ENCODE results near the gene CUEDC1.

Gene CUEDC1, protein sequence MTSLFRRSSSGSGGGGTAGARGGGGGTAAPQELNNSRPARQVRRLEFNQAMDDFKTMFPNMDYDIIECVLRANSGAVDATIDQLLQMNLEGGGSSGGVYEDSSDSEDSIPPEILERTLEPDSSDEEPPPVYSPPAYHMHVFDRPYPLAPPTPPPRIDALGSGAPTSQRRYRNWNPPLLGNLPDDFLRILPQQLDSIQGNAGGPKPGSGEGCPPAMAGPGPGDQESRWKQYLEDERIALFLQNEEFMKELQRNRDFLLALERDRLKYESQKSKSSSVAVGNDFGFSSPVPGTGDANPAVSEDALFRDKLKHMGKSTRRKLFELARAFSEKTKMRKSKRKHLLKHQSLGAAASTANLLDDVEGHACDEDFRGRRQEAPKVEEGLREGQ

DNA sequence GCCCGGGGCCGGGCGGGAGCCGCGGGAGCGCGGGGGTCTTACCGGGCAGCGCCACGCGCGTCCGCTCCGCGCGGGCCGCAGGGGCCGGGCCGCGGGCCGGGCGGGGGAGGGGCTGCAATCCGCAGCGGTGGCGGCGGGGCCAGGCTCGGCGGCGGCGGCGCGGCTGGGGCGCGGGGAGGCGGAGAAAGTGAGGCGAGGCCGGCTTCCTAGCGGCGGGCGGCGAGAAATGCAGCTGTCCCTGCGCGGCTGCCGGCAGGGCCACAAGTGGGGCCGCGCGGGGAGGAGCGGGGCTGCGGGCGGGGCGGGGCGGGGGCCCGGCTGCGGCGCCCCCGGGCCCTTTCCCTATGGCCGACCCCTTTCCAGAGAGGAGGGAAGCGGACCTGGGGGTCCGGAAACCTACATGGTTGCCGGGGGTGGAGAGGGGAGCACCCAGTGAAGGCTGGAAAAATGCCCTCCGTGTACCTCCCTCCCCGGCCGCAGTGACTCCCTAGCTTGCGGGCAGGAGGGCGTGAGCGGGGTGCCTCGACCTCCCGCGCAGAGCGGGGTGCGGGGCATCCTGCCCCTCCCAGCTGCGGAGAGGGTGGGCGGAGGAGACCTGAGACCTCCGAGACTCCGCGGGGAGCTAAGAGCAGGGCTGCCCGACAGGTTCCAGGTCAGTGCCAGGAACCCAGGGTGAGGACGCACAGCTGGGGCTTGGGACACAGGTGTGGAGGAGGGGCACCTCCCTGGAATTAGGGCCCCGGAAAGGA lies at the start of gene CUEDC1:
CUEDC1 (minus strand) TSS at position 230 of the 749 bp plus-strand sequence. CDS start 69,848 bp downstream, outside the sequence.
- peaks cover 8 to 48% (median 39%) of the 10 kb centered on the region in 5 donors for H3K4me1 ChIP-seq (ENCODE audit: control insufficient read depth in 5 of 5, insufficient read depth in 5 of 5, low read length in 5 of 5)
- peak within 1 kb of the TSS; percentile 87 for H3K27ac ChIP-seq (ENCODE audit: low read depth, low read length)
- H3K9me3 ChIP-seq (ENCODE audit: control insufficient read depth in 5 of 5, low read length in 5 of 5) = no peaks in the 10 kb centered on the region
- no peaks in the 10 kb centered on the region for H3K27me3 ChIP-seq (ENCODE audit: control insufficient read depth in 5 of 5, insufficient read depth in 4 of 5, low read length in 5 of 5)
- H3K9ac ChIP-seq (ENCODE audit: low read length in 5 of 5) = peak within 1 kb of the TSS; percentile 30 to 87 (median 79)
- H3K4me3 ChIP-seq (ENCODE audit: low read depth in 1 of 5, low read length in 5 of 5) = peak within 1 kb of the TSS; percentile 58 to 76 (median 67)
- H3K36me3 ChIP-seq (ENCODE audit: control insufficient read depth in 5 of 5, insufficient read depth in 5 of 5, low read length in 5 of 5) = no peaks in the 10 kb centered on the region

DNA sequence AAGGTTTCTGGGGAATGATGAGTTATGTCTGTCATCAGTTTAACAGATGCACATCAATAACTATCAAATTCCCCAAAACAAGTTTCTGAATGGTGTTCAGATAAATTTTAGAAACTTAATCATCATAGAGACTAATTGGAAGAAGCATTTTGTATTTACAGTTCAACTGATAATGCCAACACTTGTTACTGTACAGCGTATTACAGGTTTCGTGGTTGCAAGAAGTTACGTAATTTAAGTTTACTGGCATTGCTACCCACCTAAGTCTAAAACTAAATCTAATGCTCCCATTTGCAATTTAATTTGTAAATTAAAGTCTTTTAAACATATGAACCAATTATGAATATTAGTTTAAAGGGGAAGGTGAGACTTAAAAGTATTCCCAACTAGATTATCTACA lies 48.8 kb upstream of the CUEDC1 start:
- H3K36me3 ChIP-seq (ENCODE audit: control insufficient read depth in 5 of 5, insufficient read depth in 5 of 5, low read length in 5 of 5) = peaks cover 31 to 57% (median 45%) of the 10 kb centered on the region in 5 donors
- H3K27ac ChIP-seq (ENCODE audit: low read depth, low read length) = no peak overlapping the region
- no peak overlapping the region for H3K4me3 ChIP-seq (ENCODE audit: low read depth in 1 of 5, low read length in 5 of 5)
- H3K9ac ChIP-seq (ENCODE audit: low read length in 5 of 5) = no peak overlapping the region
- H3K27me3 ChIP-seq (ENCODE audit: control insufficient read depth in 5 of 5, insufficient read depth in 4 of 5, low read length in 5 of 5) = no peaks in the 10 kb centered on the region
- H3K4me1 ChIP-seq (ENCODE audit: control insufficient read depth in 5 of 5, insufficient read depth in 5 of 5, low read length in 5 of 5) = peaks cover 4 to 38% (median 33%) of the 10 kb centered on the region in 5 donors
- H3K9me3 ChIP-seq (ENCODE audit: control insufficient read depth in 5 of 5, low read length in 5 of 5) = no peaks in the 10 kb centered on the region

DNA sequence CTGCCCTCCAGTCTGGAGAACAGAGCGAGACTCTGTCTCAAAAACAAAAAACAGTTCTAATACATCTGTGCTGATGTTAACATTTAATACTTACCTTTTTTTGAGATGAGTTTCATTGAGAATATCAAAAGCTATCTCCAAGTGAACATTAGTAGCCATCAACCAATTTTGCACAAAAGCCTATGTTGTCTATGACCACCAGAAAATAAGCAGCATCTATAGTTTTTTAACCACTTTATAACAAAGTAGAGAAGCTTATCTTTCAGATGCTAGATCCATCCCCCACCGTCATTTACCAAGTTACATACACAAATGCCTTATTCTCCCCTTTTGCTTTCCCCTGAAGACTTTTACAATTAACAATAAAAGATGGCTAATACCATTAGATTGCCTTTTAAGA lies 47.8 kb upstream of the CUEDC1 start:
- no peaks in the 10 kb centered on the region for H3K27me3 ChIP-seq (ENCODE audit: control insufficient read depth in 5 of 5, insufficient read depth in 4 of 5, low read length in 5 of 5)
- H3K36me3 ChIP-seq (ENCODE audit: control insufficient read depth in 5 of 5, insufficient read depth in 5 of 5, low read length in 5 of 5) = peaks cover 31 to 59% (median 45%) of the 10 kb centered on the region in 5 donors
- no peak overlapping the region for H3K9ac ChIP-seq (ENCODE audit: low read length in 5 of 5)
- no peak overlapping the region for H3K4me3 ChIP-seq (ENCODE audit: low read depth in 1 of 5, low read length in 5 of 5)
- H3K4me1 ChIP-seq (ENCODE audit: control insufficient read depth in 5 of 5, insufficient read depth in 5 of 5, low read length in 5 of 5) = peaks cover 4 to 35% (median 30%) of the 10 kb centered on the region in 5 donors
- H3K27ac ChIP-seq (ENCODE audit: low read depth, low read length) = peak overlapping the region; percentile 1
- H3K9me3 ChIP-seq (ENCODE audit: control insufficient read depth in 5 of 5, low read length in 5 of 5) = no peaks in the 10 kb centered on the region

DNA sequence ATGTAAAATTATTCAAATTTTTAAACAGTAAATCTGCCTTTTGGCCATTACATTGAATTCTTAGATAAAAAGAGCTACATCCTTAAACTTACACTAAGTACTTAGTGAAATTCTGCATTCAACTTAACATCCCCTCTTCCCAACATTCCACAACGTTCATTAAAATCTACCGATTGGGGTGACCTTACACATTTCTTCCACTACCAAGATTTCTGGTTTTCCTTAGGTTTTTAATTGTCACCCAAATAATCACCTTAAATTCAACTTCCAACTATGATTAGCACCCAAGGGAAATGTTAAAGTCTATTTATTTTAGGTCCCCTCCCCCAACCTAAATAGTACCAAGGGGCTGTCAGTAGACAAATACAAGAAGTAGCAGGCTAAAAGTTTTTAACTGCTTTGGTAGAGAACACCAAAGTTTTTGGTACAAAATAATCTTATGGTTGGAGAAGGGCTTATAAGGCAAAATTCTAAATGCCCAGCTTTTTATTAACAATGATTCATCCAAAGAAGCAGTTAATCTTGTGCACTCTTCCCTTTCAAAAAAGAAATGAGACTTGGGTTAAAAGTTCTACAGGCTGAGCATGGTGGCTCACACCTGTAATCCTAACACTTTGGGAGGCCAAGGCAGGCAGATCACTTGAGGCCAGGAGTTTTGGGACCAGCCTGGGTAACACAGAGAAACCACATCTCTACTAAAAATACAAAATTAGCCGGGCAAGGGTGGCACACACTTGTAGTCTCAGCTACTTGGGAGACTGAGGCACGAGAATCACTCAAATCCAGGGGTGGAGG lies 47.1 kb upstream of the CUEDC1 start:
- Histone ChIP-seq H3K36me3 (ENCODE audit: control insufficient read depth in 5 of 5, insufficient read depth in 5 of 5, low read length in 5 of 5) (peaks cover 31 to 63% (median 50%) of the 10 kb centered on the region in 5 donors), H3K9me3 (ENCODE audit: control insufficient read depth in 5 of 5, low read length in 5 of 5) (no peaks in the 10 kb centered on the region), H3K27me3 (ENCODE audit: control insufficient read depth in 5 of 5, insufficient read depth in 4 of 5, low read length in 5 of 5) (no peaks in the 10 kb centered on the region), H3K9ac (ENCODE audit: low read length in 5 of 5) (peak overlapping the region in 1 of 5 donors; percentile 42), H3K4me3 (ENCODE audit: low read depth in 1 of 5, low read length in 5 of 5) (no peak overlapping the region), H3K27ac (ENCODE audit: low read depth, low read length) (no peak overlapping the region), H3K4me1 (ENCODE audit: control insufficient read depth in 5 of 5, insufficient read depth in 5 of 5, low read length in 5 of 5) (peaks cover 4 to 31% (median 26%) of the 10 kb centered on the region in 5 donors)

DNA sequence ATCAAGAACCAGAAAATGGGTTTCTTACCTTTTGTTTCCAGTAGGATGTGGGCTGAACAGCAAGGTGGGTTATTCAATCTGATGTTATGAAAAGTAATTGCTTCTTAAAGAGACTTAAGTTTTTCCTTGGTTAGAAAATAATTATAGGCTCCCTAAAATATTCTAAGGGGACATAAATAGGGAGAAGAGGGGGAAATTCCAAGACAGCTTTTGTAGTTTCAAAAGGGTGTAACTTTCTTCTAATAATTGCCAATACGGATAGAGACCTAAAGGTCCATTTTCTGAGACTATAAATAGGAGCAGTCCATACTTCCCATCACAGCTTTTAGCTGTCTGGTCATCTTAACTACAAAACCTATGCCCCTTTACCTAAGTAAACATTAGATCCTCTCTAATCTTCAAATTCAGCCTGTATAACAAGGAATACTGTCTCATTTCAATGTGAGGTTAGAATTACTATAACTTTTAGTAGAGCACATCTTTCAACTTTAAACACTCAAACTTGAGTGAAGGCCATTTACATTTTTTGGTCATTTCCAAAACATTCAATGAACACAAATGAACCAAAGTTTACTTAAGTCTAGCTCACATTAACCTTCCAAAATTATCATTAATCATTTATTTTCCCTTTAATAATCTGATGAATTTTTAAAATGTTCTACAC lies 46.4 kb upstream of the CUEDC1 start:
- no peak overlapping the region for H3K27ac ChIP-seq (ENCODE audit: low read depth, low read length)
- peaks cover 4 to 31% (median 26%) of the 10 kb centered on the region in 5 donors for H3K4me1 ChIP-seq (ENCODE audit: control insufficient read depth in 5 of 5, insufficient read depth in 5 of 5, low read length in 5 of 5)
- H3K4me3 ChIP-seq (ENCODE audit: low read depth in 1 of 5, low read length in 5 of 5) = no peak overlapping the region
- H3K9ac ChIP-seq (ENCODE audit: low read length in 5 of 5) = no peak overlapping the region
- no peaks in the 10 kb centered on the region for H3K9me3 ChIP-seq (ENCODE audit: control insufficient read depth in 5 of 5, low read length in 5 of 5)
- peaks cover 31 to 68% (median 52%) of the 10 kb centered on the region in 5 donors for H3K36me3 ChIP-seq (ENCODE audit: control insufficient read depth in 5 of 5, insufficient read depth in 5 of 5, low read length in 5 of 5)
- H3K27me3 ChIP-seq (ENCODE audit: control insufficient read depth in 5 of 5, insufficient read depth in 4 of 5, low read length in 5 of 5) = no peaks in the 10 kb centered on the region

DNA sequence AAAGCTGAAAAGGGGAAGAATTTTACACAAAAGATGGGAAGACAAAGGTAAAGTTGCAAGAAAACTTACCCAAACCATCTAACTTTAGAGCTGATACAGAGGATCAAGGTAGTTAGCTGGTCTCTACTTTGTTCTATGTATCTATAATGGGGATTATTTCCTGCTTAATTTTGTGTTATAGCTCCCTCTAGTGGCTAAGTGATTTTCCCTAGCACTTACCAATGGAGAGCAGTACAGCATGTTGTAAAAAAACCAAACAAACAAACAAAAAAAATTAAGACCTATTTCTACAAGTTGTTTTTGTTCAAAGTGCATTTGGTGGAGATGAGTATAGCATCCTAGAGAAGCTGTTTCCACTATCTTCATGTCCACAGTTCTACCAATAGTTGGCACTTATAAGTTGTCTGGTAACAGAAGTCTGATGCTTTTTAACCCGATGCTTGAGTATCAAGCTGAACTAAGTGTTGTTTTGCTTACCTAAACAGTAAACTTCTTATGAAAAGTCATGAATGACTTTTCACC lies 44.3 kb upstream of the CUEDC1 start:
- H3K9me3 ChIP-seq (ENCODE audit: control insufficient read depth in 5 of 5, low read length in 5 of 5) = no peaks in the 10 kb centered on the region
- H3K27ac ChIP-seq (ENCODE audit: low read depth, low read length) = peak overlapping the region; percentile 34
- H3K27me3 ChIP-seq (ENCODE audit: control insufficient read depth in 5 of 5, insufficient read depth in 4 of 5, low read length in 5 of 5) = no peaks in the 10 kb centered on the region
- H3K4me1 ChIP-seq (ENCODE audit: control insufficient read depth in 5 of 5, insufficient read depth in 5 of 5, low read length in 5 of 5) = peaks cover 0 to 26% (median 14%) of the 10 kb centered on the region in 5 donors
- H3K36me3 ChIP-seq (ENCODE audit: control insufficient read depth in 5 of 5, insufficient read depth in 5 of 5, low read length in 5 of 5) = peaks cover 19 to 55% (median 40%) of the 10 kb centered on the region in 5 donors
- no peak overlapping the region for H3K9ac ChIP-seq (ENCODE audit: low read length in 5 of 5)
- no peak overlapping the region for H3K4me3 ChIP-seq (ENCODE audit: low read depth in 1 of 5, low read length in 5 of 5)

DNA sequence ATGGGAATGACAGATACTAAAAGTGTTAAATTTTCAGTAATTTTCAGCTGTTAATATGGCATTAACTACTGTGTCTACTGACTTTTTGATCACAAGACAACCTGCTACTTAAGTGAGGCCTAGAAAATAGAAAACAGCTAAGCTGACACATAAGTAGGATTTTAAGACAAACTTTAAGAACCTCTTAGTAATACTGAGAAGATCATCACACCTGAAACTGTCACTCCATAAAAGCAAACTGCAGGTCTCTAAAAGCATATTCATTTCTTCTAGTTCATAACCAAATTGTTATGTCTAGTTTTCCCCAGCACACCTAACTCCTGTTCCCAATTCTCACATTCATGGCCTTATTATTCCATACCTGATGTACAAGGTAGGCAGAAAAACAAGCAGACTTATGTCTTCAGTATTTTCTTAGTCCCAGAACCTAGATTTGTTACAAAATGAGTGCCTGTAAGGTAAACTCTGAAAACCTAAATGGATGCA lies 43.8 kb upstream of the CUEDC1 start:
- peaks cover 0 to 26% (median 11%) of the 10 kb centered on the region in 5 donors for H3K4me1 ChIP-seq (ENCODE audit: control insufficient read depth in 5 of 5, insufficient read depth in 5 of 5, low read length in 5 of 5)
- H3K4me3 ChIP-seq (ENCODE audit: low read depth in 1 of 5, low read length in 5 of 5) = no peak overlapping the region
- H3K9me3 ChIP-seq (ENCODE audit: control insufficient read depth in 5 of 5, low read length in 5 of 5) = no peaks in the 10 kb centered on the region
- no peaks in the 10 kb centered on the region for H3K27me3 ChIP-seq (ENCODE audit: control insufficient read depth in 5 of 5, insufficient read depth in 4 of 5, low read length in 5 of 5)
- H3K9ac ChIP-seq (ENCODE audit: low read length in 5 of 5) = no peak overlapping the region
- peaks cover 14 to 50% (median 35%) of the 10 kb centered on the region in 5 donors for H3K36me3 ChIP-seq (ENCODE audit: control insufficient read depth in 5 of 5, insufficient read depth in 5 of 5, low read length in 5 of 5)
- no peak overlapping the region for H3K27ac ChIP-seq (ENCODE audit: low read depth, low read length)

DNA sequence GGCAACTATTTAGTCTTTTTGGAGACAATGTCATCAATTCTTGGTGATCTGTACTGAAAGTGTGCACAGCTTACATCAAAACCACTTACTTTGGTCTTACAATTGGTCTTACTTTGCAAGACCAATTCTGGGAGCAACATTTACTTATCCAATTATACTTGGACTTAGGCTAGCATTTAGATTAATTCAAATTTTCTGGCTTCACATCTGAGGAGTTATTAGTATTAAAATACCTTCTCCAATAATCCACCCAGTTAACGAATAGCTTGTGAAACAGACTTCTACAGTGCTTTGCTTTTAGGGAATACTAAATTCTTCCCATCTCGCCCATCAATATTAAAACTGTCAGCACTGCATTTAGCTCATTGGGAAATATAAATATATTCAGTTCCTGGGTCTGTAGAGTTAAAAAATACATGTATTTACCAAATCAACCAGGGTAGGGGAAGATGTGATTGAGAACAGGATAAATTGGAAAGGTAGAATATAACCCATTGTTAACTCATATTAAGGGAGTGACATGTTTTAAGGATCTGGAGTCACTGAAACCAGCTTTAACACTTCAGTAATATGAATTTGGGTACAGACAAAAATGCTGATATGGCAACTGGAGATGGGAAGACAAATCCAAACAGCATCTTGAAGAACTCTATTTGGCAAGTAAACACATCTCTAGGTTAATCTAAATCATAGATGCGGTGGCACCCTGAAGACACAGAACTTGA lies 42.0 kb upstream of the CUEDC1 start:
- no peak overlapping the region for H3K4me3 ChIP-seq (ENCODE audit: low read depth in 1 of 5, low read length in 5 of 5)
- H3K36me3 ChIP-seq (ENCODE audit: control insufficient read depth in 5 of 5, insufficient read depth in 5 of 5, low read length in 5 of 5) = peaks cover 3 to 34% (median 18%) of the 10 kb centered on the region in 5 donors
- peaks cover 3 to 35% (median 19%) of the 10 kb centered on the region in 5 donors for H3K4me1 ChIP-seq (ENCODE audit: control insufficient read depth in 5 of 5, insufficient read depth in 5 of 5, low read length in 5 of 5)
- H3K27me3 ChIP-seq (ENCODE audit: control insufficient read depth in 5 of 5, insufficient read depth in 4 of 5, low read length in 5 of 5) = no peaks in the 10 kb centered on the region
- no peak overlapping the region for H3K9ac ChIP-seq (ENCODE audit: low read length in 5 of 5)
- H3K27ac ChIP-seq (ENCODE audit: low read depth, low read length) = no peak overlapping the region
- no peaks in the 10 kb centered on the region for H3K9me3 ChIP-seq (ENCODE audit: control insufficient read depth in 5 of 5, low read length in 5 of 5)
